DOHH2 (cell line): Measurements from ENCODE around the gene OSBPL1A.

Experiments used
- EZH2phosphoT487 ChIP-seq: fragments of 200-600 bp; sonication (generic); IDR thresholded peaks from 2 replicates; pipeline ENCODE4 v1.6.1; 2017; ENCODE audit warnings: borderline replicate concordance, mild to moderate bottlenecking, antibody characterized with exemption, low read length, moderate library complexity, mixed read lengths
- TF ChIP-seq, protein P1 (sequence below): fragments of 200-600 bp; sonication (generic); IDR thresholded peaks from one replicate; pipeline ENCODE4 v1.5.1; 2014; ENCODE audit warnings: antibody characterized with exemption, mild to moderate bottlenecking, low read depth, low read length; ENCODE audit not compliant: poor library complexity, severe bottlenecking

DNA sequence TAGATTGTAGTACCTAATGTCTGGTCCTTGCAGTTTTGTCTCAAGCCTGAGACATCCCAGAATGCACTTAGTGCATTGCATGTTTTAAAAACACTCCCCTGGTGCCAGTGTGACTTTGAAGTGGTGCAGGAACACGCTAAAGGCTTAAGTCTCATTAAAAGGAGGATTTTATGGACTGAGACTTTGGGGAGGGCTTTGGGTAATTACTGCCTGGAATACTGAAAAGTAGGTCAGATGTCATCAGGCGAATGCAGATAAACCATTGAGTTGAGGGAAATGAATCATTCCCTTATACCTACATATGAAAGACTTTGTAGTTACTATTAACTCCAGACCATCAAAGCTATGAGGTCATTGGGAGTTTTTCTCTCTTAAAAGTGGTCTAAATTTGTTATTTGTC is 3.0 kb upstream of the OSBPL1A start:
- TF ChIP-seq, protein P1, sequence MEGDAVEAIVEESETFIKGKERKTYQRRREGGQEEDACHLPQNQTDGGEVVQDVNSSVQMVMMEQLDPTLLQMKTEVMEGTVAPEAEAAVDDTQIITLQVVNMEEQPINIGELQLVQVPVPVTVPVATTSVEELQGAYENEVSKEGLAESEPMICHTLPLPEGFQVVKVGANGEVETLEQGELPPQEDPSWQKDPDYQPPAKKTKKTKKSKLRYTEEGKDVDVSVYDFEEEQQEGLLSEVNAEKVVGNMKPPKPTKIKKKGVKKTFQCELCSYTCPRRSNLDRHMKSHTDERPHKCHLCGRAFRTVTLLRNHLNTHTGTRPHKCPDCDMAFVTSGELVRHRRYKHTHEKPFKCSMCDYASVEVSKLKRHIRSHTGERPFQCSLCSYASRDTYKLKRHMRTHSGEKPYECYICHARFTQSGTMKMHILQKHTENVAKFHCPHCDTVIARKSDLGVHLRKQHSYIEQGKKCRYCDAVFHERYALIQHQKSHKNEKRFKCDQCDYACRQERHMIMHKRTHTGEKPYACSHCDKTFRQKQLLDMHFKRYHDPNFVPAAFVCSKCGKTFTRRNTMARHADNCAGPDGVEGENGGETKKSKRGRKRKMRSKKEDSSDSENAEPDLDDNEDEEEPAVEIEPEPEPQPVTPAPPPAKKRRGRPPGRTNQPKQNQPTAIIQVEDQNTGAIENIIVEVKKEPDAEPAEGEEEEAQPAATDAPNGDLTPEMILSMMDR: no peak
- TF ChIP-seq EZH2phosphoT487: no peak
